ENCODE results near the gene SEC14L6. TPM values are rescaled to one million over a fixed set of nuclear protein-coding genes. Genes with fewer than 3 reads are reported as not detected.
"Not testable (repeated sequence)": the region's sequence is repeated elsewhere in the genome, so short reads cannot be mapped to it uniquely, and the experiment has no call there.

Gene SEC14L6
- 0.57 TPM for total RNA-seq

DNA sequence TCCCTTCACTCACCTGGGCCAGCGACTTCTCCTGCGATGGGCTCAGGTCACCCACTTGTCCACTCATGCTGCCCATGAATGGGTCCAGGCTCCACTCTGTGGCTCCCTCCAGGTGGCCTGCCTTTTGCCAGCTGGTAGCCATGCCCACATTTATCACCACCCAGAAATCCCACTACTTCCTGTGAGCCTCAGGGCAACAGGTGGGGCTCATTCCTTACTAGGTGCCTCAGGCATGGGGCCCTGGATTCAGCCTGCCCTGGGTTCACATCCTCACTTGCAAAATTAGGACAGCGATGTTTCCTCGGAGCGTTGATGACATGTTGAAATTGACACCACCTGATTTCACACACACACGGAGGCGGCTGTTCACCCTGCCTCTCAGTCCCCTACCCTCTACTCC lies at the start of gene SEC14L6:
TSS of gene SEC14L6 (minus strand) at position 126 of the 400 bp plus-strand sequence. CDS start at position 67, 59 bp downstream.
- no peak for DNase-seq (ENCODE audit: low spot score)

DNA sequence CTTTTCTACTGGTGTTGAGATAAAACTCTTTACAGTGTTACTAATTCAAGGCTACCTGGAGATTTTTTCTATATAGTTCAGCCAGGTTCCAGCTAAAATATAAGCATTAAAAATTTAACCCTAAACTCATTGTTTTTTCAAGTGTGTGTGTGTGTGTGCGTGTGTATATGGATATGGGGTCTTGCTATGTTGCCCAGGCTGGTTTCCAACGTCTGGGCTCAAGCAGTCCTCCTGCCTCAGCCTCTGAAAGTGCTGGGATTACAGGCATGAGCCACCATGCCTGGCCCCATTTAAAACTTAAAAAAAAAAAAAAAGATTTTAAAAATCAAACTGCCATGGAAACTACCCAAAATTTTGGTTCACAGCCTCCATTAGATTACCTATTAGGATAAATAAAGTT lies 49.7 kb upstream of the SEC14L6 start:
- DNase-seq (ENCODE audit: low spot score): no peak

DNA sequence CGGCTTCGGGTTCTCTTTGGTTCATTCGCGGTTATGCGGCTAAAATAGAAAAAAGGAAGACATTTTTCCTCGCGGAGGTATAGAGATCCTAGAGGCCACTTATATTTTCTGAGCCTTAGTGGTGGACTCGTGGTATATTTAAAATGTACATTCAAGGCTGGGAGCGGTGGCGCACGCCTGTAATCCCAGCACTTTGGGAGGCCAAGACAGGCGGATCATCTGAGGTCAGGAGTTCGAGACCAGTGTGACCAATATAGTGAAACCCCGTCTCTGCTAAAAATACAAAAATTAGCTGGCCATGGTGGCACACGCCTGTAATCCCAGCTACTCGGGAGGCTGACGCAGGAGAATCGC lies 45.8 kb upstream of the SEC14L6 start:
- not testable (repeated sequence) for DNase-seq (ENCODE audit: low spot score)

DNA sequence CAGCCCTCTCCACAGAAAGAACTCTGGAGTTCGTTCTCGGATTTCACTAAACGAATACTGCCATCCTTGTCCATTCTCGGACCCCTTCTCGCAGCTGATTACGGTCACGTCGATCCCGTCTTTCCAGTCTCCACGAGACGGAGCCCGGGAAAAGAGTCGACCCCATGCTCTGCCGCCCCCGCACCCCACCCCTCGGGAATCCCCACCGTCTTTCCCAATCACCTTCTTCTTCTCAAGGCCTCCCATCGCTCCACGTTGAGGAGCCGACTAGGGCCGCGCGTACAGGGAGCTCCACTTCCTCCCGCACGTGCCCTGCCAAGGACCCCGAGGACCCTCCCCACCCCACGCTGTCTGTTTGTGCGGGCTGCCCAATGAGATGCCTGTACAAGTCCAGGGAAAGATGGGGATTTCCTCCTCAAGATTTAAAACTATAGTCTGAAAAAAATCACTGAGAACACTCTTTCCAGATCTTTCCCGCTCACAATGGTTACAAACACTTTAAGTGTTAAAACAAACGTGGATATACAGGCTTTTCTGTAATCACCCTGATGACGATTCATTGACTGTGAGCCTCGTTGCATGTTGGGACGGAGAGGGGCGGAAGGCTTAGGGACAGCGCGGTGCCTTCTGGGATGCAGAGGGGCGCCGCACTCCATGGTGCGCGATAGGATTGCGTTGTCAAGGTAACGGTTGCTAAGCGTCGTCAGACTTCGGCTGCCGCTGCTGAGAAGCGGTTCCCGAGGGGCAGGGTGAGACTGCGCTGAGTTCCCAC lies 45.2 kb upstream of the SEC14L6 start, which contains the start of gene PES1:
TSS of gene PES1 (minus strand) at position 323 of the 772 bp plus-strand sequence. CDS start at position 246, 77 bp downstream.
- peak; percentile 95 for DNase-seq (ENCODE audit: low spot score)

DNA sequence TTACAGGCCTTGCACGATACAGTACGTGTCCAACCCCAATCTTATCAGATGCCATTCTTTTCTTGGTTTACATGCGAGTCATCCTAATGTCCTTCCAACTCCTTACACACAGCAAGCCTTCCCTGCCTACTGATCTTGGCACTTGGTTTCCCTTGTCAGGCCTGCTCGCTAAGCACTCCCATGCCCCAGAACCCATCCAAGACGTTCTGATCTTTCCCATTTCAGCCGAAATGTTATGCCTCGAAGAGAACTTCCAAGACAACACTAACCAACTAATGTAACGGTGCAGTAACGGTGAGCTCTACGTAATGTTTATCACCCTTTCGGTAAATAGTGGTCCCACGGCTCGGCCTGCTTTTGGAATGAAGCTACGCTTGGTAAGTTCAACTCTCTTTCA lies 44.6 kb upstream of the SEC14L6 start:
- DNase-seq (ENCODE audit: low spot score): no peak

DNA sequence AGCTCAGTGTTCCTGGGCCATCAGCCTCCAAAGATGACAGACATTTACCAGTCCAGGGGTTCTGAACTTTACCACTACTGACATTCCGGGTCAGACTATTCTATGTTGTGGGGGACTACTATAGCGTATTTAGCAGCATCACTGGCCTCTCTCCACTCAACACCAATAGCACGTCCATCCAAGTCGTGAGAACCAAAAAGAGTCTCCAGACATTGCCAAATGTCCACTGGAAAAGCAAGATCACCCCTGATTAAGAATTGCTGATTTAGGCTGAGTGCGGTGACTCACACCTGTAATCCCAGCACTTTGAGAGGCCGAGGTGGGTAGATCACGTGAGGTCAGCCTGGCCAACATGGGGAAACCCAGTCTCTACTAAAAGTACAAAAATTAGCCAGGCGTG lies 39.9 kb upstream of the SEC14L6 start:
- DNase-seq (ENCODE audit: low spot score): no peak

DNA sequence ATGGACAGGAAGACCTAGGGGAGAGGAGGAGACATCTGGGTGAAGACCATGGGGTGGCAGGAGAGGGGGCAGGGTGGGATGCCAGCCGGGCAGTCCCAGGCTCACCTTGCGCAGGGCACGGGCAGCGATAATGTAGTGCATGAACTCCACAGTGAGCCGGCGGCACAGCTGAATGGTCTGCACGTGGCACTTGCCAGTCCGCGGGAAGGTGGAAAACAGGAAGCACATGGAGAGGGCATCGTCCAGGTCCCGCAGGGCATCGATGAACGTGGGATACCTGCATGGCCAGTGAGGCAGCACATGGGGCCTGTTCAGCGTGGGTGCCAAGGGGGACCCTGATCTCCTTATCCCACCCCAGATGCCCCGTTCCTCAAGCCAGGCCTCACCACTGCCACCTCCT lies 37.9 kb upstream of the SEC14L6 start:
- no peak for DNase-seq (ENCODE audit: low spot score)

DNA sequence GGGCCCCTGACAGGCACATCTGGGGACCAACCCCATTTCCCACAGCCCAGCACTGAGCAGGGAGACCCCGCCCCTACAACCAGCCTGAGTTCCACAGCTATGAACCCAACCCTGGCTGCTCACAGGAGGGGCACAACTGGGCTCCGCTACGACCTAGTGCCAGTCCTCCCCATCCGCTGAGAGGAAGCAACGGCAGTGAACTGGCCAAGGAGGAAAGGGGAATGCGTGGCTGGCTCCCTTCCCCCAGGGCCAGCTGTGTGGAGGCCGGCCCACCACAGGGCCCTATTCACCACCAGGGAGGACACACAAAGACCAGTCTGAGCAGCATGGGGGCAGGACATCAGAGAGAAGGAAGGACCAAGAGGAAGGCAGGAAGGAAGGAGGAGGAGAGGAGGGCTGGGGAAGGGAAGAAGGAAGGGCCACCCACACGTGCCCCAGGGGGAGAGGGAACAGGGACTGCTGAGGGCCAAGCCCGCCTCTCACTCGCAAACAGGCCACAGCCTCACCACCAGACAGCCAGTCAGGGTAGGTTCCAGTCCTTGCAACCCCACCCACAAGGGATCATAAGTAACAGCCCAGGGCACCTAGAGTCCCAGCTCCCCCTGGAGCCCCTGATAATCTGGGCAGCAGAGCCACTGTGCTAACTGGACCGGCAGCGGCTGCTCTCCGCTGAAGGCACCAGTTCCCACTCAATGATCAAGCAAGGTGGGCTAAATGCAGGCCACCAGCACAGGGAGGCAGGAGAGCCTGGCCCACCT lies 36.4 kb upstream of the SEC14L6 start:
- DNase-seq (ENCODE audit: low spot score): no peak

DNA sequence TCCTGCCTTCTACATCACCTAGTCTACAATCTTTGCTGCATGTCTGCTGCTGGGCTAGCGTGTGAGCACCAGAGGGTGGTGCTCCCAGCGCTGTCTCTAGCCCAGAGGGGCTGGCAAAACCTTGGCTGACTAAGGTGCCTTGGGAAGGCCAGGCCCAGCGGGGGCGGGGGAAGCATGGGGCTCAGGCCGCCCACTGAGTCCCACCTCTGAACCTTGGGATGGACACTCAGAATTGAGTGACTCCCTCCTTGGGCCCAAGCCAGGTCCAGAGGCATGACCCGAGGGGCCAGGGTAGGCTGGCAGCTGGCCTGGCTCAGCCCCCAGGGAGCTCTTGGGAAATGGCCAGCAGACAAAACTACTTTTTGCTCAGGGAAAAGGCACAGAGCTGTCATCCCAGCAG lies 35.5 kb upstream of the SEC14L6 start:
- DNase-seq (ENCODE audit: low spot score): no peak

DNA sequence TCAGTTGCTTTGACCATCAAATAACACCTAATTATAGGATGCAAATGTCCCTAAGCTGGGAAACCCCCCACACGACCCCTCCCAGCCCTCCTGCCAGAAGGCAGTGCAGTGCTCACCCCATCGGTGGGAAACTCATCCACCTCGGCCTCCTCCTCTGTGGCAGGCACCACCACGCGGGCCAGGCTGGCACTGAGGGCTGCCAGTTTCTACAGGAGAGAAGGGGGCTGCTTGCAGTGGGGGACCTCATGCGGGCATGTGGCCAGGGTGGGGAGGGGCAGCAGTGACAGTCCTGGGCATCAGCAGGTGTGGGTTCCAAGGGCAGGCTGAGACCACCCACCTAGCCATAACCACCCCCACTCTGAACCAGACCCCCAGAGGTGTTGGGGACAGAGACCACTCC lies 34.4 kb upstream of the SEC14L6 start:
- no peak for DNase-seq (ENCODE audit: low spot score)

DNA sequence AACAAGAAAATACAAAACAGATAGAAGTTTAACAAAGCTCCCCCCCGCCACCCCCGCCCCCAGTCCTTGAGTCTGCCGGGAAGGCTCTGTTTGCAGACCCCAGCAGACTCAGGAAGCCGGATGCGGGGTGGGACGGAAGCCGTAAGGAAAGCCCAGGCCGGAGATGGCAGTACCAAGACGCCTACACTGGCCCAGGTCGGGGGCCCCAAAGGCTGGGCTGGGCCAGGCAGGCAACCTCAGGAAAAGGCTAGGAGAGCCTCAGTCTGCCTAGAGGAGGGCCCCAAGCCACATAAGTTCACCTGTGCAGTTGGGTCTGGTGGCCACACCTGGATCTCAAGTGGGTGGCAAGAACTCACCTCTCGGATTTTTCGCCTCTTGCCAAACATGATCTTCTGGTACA lies 31.9 kb upstream of the SEC14L6 start:
- DNase-seq (ENCODE audit: low spot score): no peak

DNA sequence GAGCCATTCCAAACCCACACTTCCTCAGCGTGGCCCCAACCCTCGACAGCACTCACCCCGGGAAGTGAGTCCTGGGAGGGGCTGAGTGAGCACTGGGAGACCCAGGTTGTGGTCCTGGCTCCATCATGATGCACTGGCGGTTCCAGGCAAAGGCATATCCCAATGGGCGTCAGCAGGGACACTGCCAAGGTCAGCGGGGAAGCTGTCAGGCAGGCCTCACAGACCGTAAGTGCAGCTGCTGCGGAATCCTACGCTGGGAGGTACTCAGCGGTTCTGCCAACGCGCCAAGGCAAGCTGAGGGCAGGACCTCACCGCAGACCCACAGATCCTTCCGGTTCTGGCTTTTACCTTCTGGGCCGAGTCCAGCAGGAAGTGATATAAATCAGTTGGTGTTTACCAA lies 29.3 kb upstream of the SEC14L6 start:
- DNase-seq (ENCODE audit: low spot score): no peak

DNA sequence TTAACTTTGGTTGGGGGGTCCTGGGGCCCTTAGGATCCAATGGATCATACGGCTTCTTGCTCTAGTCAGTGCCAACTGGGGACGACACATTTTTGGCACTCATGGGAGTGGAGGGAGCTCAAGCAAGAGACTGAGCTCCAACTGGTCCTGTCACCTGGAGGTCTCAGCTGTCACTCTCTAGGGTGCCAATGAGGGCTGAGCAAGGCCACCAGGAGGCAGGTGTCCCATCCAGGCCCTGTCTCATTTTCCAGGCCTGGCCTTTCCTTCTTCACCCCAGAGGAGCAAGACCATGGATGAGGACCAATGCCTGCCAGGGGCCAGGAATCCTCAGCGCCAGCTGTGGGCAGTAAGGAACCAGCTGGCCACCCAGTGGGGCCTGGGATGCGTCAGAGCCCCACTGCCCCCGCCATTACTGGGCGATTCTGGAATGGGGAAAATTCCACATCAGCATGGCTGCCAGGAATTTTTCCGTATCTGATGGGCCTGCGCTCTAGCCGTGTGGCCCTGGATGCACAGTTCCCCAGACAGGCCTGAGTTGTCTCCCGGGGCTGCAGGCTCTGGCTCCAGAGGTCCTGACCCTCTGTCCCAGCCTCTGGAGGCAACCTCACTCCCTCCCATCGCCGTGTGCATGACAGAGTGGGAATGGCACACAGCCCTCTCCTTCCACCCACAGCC lies 28.6 kb upstream of the SEC14L6 start:
- DNase-seq (ENCODE audit: low spot score): peak; percentile 77

DNA sequence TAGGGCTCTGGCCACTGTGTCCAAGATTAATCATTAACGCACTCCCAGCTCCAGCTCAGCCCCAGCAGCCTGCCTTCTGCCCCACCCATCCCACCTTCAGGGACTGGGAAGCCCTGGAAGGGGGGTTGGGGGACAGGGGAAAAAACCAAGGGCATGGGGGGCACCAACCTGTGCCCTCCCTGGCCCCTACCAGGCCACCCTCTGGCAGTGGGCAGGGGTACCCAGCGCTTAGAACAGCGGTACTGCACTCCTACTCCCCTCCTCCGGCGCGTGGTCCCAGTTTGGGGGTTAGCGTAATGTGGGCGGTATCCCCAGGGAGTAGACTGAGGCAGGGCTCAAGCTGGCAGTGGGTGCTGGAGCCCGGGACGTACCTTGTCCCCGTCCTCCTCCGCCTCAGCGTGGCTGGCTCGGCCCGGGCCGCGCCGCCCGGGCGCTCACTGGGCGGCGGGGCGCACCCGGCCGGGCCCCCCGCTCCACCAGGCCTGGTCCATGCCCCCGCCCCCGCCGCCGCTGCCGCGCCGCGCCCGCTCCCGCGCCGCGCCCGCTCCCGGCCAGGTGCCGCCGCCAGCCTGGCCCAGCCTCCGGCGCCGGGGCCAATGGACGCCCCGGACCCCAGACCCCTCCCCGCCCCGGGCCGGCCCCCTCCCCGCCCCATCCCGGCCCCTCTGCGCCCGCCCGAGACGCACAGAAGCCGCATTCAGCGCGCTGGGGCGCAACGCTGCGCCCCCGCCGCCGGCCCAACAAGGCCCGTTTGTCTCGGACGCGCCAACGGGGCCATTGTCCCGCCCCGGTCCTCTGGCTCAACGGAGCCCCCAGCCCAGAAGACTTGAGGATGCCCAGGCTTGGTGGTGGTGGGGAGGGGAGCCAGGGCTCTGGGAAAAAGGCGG lies 27.8 kb upstream of the SEC14L6 start, which contains the start of gene GAL3ST1:
TSS of gene GAL3ST1 (minus strand) at position 571 of the 887 bp plus-strand sequence. CDS start 17,273 bp downstream, outside the sequence.
- DNase-seq (ENCODE audit: low spot score): no peak

DNA sequence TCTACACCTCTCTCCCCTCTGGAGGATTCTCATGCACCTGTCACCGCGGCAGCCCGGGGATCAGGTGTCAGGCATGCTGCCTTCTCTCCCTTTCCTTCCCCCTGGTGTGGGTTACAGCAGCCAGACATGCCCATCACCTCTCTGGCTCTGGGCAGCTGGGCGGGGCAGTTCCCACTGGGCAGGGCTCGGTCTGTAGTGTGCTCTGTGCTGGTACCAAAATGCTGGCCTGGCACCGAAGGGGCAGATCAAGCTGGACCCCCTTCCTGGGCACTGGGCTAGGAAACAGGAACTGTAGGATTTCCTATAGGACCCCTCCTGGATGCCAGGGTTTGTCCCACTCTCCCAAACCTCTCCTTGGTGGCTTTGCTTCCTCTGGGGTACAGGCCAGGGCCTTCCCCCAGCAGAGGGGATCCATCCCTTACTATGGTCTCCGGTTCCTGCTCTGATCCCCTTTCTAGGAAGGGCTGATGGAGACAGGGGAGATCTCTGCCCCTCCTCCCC lies 27.1 kb upstream of the SEC14L6 start:
- no peak for DNase-seq (ENCODE audit: low spot score)

DNA sequence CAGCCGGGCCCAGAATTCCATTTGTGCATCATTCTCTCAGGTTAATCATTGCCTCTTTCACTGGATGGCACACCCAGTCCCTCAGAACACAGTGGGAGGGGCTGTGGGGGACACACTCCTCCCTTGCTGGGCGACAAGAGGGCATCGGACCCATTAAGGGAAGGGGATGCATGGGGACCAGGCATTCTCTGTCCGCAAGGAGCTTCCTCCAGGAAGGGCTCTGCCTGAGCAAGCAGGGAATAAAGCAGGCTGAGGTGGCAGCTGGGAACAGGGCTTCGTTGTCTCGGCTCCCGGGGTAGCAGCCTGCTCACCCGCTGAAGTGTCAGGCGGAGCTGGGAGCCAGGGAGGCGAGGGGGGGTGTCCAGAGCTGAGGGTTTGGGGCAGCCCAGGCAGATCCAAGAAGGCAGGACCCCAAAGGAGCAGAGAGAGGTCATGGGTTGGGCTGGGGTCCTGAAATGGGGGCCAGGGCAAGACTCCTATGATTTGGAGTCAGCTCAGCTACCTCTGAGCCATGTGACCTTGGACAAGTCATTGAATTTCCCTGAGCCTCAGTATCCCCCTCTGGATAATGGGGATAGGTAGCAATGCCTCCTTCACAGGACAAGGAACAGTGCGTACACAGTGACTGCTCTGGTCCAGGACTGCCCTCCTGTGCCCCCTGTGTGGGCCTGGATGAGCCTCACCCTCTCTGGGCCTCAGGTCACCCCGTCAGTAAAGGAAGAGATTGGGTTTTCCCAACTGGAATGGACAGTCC lies 26.5 kb upstream of the SEC14L6 start:
- no peak for DNase-seq (ENCODE audit: low spot score)

DNA sequence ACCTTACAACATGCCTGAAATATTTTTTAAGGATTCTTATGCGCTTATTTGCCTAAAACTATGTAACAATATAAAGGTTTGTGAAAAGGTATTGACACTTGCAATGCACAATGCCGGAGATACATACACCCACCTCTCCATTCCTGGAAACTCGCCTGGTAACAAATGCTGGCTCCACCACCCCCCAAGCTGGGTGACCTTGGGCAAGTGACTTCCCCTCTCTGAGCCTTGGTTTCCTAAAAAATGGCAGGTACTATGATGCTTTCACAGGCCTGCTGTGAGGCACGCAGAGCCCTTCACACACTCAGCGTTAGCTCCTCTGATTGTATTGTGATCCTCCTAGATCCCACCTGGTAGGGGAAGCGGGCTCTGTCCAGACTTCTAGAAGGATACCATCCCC lies 25.7 kb upstream of the SEC14L6 start:
- DNase-seq (ENCODE audit: low spot score): no peak

DNA sequence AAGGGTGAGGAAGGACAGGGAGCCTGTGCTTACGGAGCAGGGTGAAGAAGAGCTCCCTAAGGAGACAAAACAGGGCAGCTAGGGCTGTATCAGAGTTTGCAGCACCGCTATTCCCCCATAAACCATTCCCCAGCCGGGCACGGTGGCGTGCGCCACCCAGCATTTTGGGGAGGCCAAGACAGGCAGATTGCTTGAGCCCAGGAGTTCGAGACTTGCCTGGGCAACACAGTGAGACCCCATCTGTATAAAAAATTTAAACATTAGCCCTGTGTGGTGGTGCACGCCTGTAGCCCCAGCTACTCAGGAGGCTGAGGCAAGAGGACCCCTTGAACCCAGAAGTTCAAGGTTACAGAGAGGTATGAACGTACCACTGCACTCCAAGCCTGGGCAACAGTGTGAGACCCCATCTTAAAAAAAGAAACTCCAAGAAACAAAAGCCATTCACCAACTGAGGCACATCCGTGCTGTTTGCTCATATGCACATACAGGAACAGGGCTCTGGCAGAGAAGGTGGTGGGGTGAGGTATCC lies 23.2 kb upstream of the SEC14L6 start:
- DNase-seq (ENCODE audit: low spot score): no peak

DNA sequence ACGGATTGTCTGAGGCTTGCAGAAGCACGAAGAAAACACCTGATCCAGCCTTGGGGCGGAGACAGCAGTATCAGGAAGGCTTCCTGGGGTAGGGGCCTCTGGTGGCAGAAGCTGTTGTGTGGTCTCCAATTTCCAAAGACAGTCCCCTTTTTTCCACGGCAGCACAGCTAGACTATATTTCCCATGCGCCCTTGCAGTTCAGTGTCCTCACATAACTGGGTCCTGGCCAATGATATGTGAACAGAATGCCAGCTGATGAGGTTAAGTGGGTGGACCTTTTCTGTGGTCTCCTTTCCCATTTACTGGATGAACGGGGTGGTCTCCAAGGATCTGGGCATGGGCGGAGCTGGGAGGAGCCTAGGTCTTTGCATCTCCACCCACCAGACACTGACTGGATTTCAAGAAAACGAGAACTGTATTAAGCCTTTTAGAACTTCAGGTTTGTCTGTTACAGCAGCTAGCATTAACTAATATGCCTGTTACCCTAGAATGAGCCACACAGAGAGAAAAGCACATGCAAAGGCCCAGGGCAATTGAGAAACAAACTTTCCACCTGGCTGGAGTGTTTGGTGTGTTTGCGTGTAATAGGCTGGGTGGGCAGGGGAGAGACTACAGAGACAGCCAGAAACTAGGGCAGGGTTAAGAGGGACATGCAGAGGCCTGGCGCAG lies 21.7 kb upstream of the SEC14L6 start:
- DNase-seq (ENCODE audit: low spot score): no peak

DNA sequence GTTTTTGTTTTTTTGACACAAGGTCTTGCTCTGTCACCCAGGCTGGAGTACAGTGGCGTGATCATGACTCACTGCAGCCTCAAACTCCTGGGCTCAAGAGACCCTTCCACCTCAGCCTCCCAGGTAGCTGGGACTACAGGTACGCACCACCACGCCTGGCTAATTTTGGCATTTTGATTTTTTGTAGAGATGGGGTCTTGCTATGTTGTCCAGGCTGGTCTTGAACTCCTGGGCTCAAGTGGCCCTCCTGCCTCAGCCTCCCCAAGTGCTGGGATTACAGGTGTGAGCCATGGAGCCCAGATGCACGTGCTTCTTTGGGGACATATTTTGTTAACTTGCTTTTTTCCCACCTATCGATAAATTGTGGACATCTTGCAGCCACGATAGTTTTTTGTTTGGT lies 20.7 kb upstream of the SEC14L6 start:
- not testable (repeated sequence) for DNase-seq (ENCODE audit: low spot score)

All from ureter (tissue), 1 donor.